ENCODE results near the gene KLHL24. TPM values are rescaled to one million over a fixed set of nuclear protein-coding genes. Genes with fewer than 3 reads are reported as not detected.
"Not testable (repeated sequence)": the region's sequence is repeated elsewhere in the genome, so short reads cannot be mapped to it uniquely, and the experiment has no call there.

KLHL24 gene
- total RNA-seq, 1 donor from 2014 or later, result 77.3 TPM

DNA sequence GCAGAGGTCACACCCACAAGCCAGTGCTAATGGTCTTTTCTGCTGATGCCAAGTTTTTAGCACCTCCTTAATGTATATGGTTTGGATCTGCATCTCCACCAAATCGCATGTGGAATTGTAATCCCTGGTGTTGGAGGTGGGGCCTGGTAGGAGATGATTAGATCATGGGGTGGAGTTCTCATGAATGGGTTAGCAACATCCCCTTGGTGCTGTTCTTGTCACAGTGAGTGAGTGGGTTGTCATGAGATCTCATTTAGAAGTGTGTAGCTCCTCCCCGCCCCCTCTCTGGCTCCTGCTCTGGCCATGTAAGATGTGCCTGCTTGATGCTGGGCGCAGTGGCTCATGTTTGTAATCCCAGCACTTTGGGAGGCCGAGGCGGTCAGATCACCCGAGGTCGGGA is 42.6 kb upstream of the KLHL24 start:
- no peak for DNase-seq (ENCODE audit: extremely low spot score, unreplicated experiment)
- H3K4me1 Mint-ChIP-seq (ENCODE audit: unreplicated experiment), result no peaks in the 10 kb centered on the region
- H3K27me3 Mint-ChIP-seq, result no peaks in the 10 kb centered on the region
- TF ChIP-seq, protein P1, sequence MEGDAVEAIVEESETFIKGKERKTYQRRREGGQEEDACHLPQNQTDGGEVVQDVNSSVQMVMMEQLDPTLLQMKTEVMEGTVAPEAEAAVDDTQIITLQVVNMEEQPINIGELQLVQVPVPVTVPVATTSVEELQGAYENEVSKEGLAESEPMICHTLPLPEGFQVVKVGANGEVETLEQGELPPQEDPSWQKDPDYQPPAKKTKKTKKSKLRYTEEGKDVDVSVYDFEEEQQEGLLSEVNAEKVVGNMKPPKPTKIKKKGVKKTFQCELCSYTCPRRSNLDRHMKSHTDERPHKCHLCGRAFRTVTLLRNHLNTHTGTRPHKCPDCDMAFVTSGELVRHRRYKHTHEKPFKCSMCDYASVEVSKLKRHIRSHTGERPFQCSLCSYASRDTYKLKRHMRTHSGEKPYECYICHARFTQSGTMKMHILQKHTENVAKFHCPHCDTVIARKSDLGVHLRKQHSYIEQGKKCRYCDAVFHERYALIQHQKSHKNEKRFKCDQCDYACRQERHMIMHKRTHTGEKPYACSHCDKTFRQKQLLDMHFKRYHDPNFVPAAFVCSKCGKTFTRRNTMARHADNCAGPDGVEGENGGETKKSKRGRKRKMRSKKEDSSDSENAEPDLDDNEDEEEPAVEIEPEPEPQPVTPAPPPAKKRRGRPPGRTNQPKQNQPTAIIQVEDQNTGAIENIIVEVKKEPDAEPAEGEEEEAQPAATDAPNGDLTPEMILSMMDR (conservative IDR thresholded peaks at IDR 0.05), result no peak
- H3K9me3 Mint-ChIP-seq, result peaks cover 1% of the 10 kb centered on the region
- H3K27ac Mint-ChIP-seq, result no peak overlapping the region
- H3K4me3 Mint-ChIP-seq, result no peak overlapping the region
- H3K36me3 Mint-ChIP-seq, result no peaks in the 10 kb centered on the region

GRCh38 chr3:183594636-183595035 is 40.8 kb upstream of the KLHL24 start:
- TF ChIP-seq, protein P1 (conservative IDR thresholded peaks at IDR 0.05), result no peak
- H3K27me3 Mint-ChIP-seq, result no peaks in the 10 kb centered on the region
- DNase-seq (ENCODE audit: extremely low spot score, unreplicated experiment), result no peak
- H3K36me3 Mint-ChIP-seq, result no peaks in the 10 kb centered on the region
- peaks cover 10% of the 10 kb centered on the region for H3K9me3 Mint-ChIP-seq
- no peaks in the 10 kb centered on the region for H3K4me1 Mint-ChIP-seq (ENCODE audit: unreplicated experiment)
- no peak overlapping the region for H3K4me3 Mint-ChIP-seq
- no peak overlapping the region for H3K27ac Mint-ChIP-seq

DNA sequence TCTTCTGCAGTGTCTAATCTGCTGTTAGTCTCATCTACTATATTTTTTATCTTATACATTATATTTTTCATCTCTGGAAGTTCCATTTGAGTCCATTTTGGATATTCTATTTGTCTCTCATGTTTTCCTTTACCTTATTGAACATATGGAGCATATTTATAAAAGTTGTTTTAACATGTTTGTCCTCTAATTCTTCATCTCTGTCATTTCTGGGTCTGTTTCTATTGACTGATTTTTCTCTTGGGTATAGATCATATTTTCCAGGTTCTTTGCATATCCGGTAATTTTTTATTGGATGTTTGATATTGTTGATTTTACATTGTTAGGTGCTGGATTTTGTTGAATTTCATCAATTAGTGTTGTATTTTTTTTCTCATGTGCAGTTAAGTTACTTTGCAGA is 37.5 kb upstream of the KLHL24 start:
- Mint-ChIP-seq H3K27me3 (no peaks in the 10 kb centered on the region), H3K4me3 (no peak overlapping the region), H3K4me1 (ENCODE audit: unreplicated experiment) (no peaks in the 10 kb centered on the region), H3K27ac (no peak overlapping the region), H3K36me3 (no peaks in the 10 kb centered on the region), H3K9me3 (peaks cover 10% of the 10 kb centered on the region)
- TF ChIP-seq, protein P1 (conservative IDR thresholded peaks at IDR 0.05), result no peak
- no peak for DNase-seq (ENCODE audit: extremely low spot score, unreplicated experiment)

- H3K4me3 Mint-ChIP-seq; H3K27ac Mint-ChIP-seq; H3K27me3 Mint-ChIP-seq; H3K9me3 Mint-ChIP-seq; H3K36me3 Mint-ChIP-seq; H3K4me1 Mint-ChIP-seq (ENCODE audit: unreplicated experiment); DNase-seq (ENCODE audit: extremely low spot score, unreplicated experiment): not testable (repeated sequence)
These were observed 24.1 kb upstream of the KLHL24 start for GRCh38 chr3:183611326-183611725.

DNA sequence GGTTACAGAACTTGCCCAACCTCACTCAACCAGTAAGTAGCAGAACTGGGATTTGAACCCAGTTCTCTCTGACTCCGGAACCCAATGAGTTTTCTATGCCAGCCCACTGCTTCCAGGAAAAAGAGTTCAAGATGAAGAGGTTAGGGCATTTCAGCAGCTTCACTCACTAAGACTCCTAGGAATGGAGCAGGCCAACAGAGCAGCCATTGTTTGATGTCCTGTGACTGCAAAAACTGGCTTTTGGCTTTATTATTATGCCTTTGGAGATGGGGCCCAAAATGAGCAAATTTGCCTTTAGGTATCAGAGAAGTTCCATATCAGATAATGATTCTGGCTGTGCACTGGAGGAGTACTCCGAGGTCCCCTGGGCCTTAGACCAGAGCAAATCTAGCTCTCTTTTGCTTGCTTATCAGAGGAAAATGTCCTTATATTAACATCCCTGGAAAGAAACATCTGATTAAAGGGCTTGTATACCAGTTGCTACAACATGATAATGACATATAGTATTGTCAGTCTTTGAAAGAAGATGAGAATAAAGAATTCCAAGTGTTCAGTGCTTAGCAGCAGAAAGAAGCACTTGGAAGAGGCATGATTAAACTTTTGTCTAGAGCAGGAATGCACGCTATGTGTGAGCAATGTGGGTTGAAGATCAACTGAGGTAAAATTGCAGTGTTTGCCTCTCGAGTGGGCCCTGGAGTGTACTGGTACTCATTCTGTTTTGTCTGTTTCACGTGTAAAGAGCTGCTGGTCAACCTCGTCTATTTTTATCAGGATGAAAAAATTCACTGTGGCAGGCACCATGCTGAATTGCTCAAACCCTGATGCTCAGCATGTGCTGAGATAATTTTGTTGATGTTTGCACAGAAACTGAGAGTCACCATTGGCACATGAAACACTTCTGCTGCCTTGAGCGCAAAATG is 21.8 kb upstream of the KLHL24 start:
- no peak for DNase-seq (ENCODE audit: extremely low spot score, unreplicated experiment)
- H3K27ac Mint-ChIP-seq, result no peak overlapping the region
- no peaks in the 10 kb centered on the region for H3K36me3 Mint-ChIP-seq
- H3K9me3 Mint-ChIP-seq, result no peaks in the 10 kb centered on the region
- peaks cover 8% of the 10 kb centered on the region for H3K4me1 Mint-ChIP-seq (ENCODE audit: unreplicated experiment)
- peaks cover 10% of the 10 kb centered on the region for H3K27me3 Mint-ChIP-seq
- H3K4me3 Mint-ChIP-seq, result no peak overlapping the region
- TF ChIP-seq, protein P1 (conservative IDR thresholded peaks at IDR 0.05), result no peak

DNA sequence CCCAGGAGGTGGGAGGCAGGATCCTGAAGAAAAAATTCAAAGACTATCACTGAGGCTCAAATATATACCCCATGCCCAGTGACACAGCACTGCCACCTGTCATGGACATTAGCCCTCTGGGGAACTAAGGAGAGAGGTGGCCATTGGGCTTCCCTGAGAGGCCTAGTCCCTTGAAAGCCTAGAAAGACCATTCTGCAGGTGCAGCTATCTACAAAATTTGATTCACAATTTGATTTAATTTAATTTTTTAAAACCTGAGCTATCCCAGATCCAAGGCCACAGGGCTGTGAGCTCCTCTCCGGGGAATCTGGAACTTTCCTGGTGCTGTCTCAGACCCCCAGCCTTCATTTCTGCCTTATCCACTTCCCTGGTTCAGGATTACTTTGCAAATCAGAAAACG is 16.9 kb upstream of the KLHL24 start:
- Mint-ChIP-seq H3K9me3 (no peaks in the 10 kb centered on the region), H3K27ac (no peak overlapping the region), H3K27me3 (peaks cover 10% of the 10 kb centered on the region), H3K36me3 (no peaks in the 10 kb centered on the region), H3K4me3 (no peak overlapping the region), H3K4me1 (ENCODE audit: unreplicated experiment) (peaks cover 7% of the 10 kb centered on the region)
- TF ChIP-seq, protein P1 (conservative IDR thresholded peaks at IDR 0.05), result no peak
- no peak for DNase-seq (ENCODE audit: extremely low spot score, unreplicated experiment)

All from type B pancreatic cell (in vitro differentiated cells).